SHP77 (cell line): ENCODE results near the gene BPNT1.
"Not testable (repeated sequence)": the region's sequence is repeated elsewhere in the genome, so short reads cannot be mapped to it uniquely, and the experiment has no call there.

Experiments
- DNase-seq, 2 experiments: peaks; one replicate each; lab custom pipeline; 2025; lab: John Stamatoyannopoulos, UW

BPNT1 gene, protein sequence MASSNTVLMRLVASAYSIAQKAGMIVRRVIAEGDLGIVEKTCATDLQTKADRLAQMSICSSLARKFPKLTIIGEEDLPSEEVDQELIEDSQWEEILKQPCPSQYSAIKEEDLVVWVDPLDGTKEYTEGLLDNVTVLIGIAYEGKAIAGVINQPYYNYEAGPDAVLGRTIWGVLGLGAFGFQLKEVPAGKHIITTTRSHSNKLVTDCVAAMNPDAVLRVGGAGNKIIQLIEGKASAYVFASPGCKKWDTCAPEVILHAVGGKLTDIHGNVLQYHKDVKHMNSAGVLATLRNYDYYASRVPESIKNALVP

DNA sequence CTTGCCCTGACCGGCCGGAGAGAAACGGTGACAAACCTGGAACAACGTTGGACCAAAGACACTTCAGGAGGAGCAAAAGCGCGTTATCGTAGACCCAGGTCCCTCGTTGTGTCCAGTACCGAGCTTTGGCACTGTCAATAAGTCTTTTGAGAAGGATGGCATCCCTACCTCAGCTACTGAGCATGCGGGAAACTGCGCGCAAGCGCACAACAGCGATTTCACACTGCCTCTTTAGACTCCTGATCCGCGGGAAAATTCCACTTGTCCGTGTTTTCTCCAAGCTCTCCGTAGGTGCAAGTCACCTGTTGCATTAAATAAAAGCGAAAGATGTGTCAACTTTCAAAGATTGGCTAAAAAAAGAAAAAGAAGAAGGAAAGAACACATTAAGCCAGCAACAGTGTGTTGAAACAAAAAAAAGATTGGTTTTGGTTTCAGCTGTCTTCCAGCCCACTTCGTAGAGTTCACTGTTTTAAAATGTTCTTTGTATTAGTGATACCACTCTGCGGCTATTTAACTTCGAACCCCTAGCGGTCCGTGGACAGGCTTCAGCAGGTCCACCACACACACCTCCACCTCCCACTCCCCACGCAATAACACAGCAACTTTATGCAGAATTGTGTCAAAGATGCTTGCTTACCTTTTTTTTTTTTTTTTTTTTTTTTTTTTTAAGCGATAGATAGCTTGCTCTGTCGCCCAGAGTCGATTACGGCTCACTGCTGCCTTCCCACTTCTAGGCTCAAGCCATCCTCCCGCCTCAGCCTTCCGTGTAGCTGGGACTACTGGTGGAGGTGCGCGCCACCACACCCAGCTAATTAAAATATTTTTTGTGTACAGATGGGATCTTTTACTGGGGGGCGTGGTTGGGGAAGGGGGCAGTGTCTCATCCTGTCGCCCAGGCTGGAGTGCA is at the start of gene BPNT1:
TSS of gene BPNT1 (minus strand) at position 139 of the 907 bp plus-strand sequence. CDS start 9,942 bp downstream, outside the sequence.
- peak; percentile 90 to 91 for DNase-seq

DNA sequence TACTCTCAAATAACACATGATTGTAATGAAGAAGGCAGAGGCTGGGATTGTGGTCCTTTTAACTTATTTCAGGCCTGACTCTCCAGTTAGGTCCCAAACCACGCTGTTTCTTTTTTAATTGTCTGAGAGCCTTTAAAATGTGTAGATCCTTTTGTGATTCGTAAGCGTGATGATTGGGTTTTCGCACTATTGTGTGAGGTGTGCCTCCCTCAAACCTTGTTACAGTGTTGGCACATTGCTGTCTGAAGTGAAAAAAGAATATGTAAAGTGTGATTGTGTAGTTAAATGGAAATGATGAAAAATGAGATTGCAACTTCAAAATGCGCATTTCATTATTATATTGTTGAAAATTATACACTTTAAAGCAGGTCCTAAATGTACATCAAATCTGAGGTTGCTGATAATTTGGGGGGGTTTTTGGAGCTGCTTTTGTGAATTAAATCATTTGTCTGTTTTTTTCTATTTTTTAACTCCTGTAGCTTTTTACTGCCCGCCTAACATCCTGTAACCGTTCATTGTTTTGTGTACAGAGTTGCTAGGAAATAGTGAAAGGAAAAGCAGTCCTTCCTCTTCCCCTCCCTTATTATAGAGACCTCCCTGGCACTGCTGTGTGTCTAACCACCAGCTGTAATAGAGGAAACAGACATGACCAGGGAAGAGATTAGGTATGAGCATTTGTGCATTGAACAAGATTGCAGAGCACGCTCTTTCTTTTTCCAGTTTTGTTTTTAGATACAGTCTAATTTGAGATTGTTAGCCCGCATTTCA is 47.6 kb upstream of the BPNT1 start:
- DNase-seq: no peak

DNA sequence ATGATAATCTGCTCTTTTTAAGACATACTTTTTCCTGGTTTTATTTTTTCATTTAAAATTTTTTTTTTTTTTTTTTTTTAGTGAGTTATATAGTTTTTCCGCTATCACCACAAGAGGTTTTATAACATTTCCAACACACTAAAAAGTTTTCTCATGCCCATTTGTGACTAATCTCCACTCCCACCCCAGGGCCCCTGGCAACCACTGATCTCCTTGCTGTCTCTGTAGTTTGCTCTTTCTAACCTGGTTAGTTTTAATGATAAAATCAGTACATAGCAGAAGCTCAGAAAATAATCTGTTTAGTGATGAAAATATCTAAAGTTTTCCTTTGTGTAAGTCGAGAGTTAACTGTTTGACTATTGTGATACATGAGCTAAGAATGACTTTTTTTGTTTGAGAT is 46.2 kb upstream of the BPNT1 start:
- DNase-seq: no peak

DNA sequence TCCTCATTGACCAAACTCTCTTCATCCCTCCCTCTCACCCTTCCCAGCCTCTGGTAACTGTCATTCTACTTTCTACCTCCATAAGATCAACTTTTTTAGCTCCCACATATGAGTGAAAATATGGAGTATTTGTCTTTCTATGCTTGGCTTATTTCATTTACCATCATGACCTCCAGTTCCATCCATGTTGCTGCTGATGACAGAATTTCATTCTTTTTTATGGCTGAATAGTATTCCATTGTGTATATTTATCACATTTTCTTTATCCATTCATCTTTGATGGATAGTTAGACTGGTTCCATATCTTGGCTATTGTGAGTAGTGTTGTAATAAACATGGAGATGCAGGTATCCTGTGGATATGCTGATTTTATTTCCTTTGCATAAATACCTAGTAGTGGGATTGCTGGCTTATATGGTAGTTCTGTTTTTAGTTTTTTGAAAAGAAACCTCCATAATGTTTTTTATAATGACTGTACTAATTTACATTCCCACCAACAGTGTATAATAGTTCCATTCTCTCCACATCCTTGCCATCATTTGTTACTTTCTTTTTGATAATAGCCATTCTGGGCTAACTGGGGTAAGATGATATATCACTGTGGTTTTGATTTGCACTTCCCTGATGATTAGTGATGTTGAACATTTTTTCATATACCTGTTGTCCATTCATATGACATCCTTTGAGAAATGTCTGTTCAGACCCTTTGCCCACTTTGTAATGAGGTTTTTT is 40.1 kb upstream of the BPNT1 start:
- no peak for DNase-seq

DNA sequence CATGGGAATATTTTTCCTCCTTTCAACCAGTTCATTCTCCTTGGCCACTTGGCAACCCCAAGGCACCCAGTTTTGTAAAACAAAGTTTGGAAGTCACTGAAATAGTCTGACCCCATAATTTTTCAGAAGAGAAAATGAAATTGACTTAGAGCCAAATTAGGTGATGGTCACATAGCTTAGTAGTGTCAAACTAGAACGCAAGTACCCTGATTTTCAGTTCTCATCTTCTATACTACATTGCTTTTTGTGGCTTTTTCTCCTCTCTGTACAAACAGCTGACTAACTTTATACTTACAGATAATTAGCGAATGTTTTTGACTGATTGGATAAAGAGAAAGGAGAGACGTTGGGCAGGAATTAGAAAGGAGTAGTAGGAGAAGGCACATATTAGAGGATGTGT is 37.5 kb upstream of the BPNT1 start:
- DNase-seq: no peak

DNA sequence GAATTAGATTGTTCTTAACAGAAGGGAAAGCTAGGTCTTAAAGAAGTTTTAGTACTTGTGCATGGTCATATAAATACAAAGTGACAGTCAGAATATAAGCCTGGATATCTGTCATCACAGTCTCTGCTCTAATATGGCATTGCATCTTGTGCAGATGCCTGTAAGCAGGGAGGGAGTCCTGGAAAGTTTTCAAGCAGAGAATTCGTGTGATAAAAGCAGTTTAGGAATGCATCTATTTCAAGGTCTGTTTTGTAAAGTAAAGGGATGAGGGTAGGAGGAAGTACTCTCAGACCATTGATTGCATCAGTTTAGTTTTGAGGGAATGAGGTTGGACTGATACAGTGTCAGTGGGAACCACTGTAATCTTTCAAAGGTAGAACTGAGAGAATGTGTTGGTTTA is 35.0 kb upstream of the BPNT1 start:
- DNase-seq: no peak

DNA sequence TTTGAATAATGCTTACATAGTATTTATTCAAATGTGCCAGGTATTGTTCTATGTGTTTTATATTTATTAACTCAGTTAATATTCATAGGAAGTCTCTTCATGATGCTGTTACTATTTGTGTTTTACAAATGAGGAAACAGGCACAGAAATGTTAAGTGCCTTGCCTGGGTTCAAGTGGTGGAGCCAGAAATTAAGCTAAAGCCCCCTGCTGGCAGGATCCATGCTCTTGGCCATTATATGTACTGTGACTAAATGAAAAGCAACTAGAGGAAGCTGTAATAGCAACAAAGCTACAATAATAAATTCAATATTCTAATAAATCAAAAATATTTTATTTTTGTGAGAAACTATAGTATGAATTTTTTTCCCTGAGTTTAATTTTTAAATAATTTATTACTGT is 34.3 kb upstream of the BPNT1 start:
- DNase-seq: peak; percentile 16 to 27

DNA sequence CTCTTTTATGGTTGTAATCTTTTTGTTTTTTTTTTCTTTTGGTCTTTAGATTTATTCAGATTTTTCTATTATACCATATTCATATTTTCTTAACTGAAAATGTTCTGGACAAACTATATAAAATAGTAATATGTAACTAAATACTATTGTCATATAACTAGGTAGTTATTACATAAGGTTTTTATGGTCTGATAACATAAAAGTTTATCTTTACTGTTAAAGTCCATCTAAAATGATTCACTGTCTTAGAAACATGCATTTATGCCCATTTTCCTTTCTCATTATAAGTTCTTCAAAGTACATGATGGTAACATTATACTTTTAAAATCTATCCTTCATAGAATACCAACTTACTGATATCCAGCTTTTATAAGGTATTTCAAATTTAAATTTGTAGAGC is 33.5 kb upstream of the BPNT1 start:
- no peak for DNase-seq

DNA sequence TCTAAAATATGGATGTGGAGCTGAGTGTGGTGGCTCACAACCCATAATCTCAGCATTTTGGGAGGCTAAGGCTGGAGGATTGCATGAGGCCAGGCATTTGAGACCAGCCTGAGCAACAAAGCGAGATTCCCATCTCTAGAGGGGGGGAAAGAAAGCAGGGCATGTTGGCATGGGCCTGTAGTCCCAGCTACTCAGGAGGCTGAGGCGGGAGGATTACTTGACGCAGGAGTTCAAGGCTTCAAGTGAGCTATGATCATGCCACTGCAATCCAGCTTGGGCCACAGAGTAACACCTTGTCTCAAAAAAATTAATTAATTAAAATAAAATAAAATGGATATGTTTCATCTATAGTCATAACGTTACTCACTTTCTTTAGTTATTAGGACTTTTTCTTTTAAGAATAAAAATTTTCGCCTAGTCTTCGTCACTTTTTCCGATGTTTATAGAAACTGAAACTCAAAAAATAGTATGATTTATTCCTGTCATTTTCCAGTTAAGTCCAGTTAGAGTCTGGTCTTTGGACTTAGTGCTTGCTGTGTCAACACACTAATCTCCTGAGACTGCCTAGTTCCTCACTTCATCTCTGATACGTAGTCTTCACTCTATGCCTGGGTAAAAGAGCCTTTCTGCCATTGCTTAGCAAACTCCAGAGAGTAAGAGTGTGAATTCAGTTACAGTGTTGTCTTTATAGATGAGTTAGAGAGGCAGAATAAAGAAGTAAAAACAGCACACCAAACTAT is 32.4 kb upstream of the BPNT1 start:
- no peak for DNase-seq

DNA sequence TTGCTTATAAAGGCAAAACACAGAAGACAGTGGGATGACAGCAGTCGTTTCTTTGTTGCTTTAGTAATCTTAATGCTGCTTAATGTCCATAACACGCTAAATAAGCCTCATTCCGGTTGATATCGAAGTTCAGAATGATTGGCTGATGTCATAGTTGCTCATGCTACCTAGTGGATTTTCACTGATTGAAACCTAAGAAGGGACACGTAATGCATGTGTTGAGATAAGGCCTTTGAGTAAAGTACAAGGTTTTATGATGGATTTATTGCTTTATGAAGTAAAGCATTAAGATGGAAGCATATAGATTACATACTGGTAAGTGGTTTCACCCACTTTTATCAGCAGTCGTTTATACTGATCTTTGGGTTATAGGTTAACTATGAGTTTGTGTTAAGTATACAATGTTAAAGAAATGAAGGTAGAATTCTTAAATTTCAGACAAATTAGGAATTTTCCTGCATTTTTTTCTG is 29.5 kb upstream of the BPNT1 start:
- no peak for DNase-seq

DNA sequence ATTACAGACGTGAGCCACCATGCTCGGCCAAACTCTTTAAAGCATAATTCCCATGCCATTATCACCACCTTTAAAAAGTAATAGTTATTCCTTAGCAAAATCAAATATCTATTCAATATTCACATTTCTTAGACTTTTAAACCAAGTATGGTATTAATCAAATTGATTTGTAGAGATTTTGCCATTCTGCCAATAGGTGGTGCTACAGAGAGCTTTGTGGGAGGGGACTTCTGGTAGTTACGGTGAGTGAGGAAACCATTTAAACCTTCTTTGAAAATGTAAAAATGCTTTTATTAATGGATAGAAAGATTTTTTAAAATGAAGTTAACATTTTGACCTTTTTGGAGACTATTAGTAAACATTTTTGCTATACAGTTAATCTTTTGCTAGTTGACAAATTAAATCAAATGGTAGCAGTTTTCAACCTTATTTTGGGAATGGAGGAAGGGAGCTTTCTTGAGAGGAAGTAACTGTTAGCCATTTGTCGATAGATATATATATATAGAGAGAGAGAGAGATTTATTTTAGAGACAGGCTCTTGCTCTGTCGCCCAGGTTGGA is 23.6 kb upstream of the BPNT1 start:
- DNase-seq: peak in 1 of 2 experiments; percentile 11

DNA sequence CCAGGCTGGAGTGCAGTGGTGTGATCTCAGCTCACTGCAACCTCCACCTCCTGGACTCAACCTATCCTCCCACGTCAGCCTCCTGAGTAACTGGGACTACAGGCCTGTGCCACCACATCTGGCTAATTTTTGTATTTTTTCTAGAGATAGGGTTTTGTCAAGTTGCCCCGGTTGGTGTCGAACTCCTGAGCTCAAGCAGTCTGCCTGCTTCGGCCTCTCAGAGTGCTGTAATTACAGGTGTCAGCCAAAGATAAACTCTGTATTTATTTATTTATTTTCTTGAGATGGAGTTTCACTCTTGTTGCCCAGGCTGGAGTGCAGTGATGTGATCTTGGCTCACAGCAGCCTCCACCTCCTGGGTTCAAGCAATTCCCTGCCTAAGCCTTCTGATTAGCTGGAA is 23.0 kb upstream of the BPNT1 start:
- not testable (repeated sequence) for DNase-seq

DNA sequence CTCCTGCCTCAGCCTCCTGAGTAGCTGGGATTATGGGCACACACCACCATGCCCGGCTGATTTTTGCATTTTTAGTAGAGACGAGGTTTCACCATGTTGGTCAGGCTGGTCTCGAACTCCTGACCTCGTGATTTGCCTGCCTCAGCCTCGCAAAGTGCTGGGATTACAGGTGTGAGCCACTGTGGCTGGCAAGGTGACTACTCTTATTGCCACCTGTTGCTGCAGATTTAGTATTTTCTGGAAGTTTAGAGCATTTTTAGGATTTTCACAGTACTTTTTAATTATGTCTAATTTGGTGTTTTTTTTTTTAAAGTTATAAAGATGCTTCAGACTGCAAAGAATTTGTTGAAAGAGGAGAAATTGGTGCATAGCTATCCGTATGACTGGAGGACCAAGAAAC is 20.9 kb upstream of the BPNT1 start:
- not testable (repeated sequence) for DNase-seq

DNA sequence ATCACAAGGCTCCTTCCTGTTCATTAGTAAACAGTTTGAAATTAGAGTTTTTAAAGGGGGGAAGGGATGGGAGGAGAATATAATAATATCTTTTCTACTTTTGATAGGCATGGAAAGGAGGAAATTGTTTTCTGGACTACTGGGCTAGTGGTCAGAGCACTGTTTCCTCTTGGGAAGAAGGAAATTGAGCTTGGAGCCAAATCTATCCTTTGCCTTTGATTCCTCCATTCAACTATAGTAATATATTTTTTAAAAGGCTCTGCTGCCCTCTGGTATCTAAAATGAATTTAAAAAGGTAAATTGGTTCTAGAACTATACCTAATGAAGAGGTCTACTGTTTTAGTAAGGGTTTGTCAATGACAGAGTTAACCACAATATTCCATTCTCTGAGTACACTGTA is 10.2 kb upstream of the BPNT1 start:
- DNase-seq: no peak

DNA sequence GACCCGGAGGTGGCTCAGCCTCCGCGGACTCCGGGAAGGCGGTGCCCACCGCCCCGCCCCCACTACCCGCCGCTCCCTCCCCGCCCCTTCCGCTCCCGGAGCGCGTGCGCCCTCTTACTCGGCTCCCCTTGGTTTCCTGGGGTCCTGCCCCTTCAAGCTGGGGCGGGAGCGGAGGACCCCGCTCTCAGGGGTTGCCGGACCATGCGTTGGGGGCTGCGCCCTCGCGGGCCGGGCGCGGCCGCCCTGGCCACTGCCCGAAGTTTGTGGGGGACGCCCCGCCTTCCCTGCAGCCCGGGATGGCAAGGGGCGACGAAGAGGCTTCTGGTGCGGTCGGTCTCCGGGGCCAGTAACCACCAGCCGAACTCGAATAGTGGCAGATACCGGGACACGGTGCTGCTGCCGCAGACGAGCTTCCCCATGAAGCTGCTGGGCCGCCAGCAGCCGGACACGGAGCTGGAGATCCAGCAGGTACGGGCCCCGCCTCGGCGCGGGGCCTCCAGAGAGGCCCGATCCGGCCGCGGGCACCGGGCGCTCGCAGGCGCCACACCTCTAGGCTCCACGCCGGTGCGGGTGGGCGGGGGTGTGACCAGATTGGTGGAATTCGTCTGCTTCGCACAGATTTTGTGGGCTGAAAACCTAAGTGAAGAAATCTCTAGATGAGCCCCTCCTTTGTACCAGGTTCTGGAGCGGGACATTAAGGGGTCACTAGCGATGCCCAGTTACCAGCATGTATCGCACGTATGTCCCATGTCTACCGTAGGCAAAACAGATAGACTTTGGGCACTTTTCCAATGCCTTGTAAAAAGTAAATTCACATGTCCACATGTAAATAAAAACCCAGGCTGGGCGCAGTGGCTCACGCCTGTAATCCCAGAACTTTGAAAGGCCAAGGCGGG is 4.7 kb upstream of the BPNT1 start, which contains the start of gene IARS2:
TSS of gene IARS2 (plus strand) at position 117 of the 896 bp plus-strand sequence. CDS start at position 202, 85 bp downstream.
- peak; percentile 75 to 86 for DNase-seq

DNA sequence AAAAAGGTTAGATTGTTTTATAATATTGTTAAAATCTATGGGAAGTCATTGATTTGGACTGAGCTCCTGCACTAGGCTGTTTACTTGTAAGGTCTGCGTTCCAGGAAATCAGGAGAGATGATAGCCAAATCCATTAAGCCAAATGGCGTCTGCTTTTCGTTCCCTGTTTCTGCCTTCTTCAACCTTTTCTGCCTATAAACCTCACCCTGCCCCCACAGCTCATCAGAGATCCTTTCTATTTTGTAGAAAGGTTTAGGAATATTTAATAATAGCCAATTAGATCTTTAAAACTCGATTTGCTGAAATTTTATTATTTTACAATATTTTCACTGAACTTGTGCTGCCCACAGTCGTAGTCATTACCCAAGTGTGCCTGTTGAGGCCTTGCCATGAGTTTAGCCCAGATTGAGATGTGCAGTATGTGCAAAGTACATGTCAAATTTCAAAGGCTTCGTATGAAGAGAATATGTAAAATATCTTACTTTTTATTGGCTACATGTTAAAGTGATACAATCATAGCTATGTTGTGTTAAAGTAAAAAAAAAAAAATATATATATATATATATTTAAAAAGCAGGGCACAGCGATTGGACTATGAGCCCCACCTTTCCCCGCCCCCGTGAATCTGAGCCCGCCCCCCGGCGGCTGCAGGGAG is 3.9 kb upstream of the BPNT1 start:
- DNase-seq: peak; percentile 61 to 63

DNA sequence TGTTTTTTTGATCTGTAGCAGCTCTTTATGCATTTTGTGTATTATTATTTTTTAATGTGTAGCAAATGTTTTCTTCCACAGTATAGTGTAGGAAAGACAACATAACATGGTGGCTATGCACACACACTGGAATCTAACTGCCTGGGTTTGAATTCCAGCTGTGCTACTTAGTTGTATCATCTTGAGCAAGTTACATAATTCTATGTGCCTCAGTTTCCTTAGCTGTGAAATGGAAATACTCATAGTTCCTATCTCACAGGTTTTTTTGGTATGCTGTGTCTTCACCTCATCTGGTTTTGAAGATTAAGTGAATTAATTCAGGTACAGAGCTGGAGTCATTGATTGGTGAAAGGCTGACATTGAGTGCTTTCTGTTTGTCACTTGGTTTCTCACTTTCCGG is 3.1 kb upstream of the BPNT1 start:
- no peak for DNase-seq

DNA sequence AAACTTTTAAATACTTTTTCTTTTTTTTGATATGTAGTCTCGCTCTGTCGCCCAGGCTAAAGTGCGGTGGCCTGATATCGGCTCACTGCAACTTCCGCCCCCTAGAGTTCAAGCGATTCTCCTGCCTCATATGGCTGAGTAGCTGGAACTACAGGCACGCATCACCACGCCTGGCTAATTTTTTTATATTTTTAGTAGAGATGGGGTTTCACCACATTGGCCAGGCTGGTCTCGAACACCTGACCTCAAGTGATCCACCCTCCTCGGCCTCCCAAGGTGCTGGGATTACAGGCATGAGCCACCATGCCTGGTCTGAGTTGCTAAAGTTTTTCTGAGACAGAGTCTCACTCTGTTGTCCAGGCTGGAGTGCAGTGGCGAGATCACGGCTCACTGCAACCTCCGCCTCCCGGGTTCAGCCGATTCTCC is 3.3 kb downstream of the BPNT1 start:
- not testable (repeated sequence) for DNase-seq

DNA sequence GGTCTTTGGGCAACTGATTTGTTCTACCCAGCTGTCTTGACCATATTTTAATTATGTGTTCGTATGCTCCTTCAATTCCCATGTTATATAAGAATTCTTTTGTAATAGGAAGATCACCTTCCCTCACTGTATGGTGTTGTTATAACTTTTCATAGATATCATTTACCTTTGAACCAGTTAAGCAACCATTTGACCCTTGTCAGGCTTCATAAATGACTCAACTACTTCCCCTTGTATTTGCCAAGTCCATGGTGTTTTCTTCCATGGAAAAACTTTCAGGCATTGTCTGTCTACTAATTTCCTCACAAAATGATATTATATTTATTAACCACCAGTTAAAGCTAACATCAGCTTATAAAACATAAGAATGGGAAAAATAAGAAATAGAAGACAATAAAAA is 5.1 kb downstream of the BPNT1 start:
- no peak for DNase-seq
